GM21447 (cell line): ENCODE data around the gene GPR153.

Experiments used
- ATAC-seq: cut with Tn5 transposase; IDR thresholded peaks from one replicate; pipeline ENCODE4 v1.9.1; 2021; ENCODE audit not compliant: unreplicated experiment

GPR153 gene

DNA sequence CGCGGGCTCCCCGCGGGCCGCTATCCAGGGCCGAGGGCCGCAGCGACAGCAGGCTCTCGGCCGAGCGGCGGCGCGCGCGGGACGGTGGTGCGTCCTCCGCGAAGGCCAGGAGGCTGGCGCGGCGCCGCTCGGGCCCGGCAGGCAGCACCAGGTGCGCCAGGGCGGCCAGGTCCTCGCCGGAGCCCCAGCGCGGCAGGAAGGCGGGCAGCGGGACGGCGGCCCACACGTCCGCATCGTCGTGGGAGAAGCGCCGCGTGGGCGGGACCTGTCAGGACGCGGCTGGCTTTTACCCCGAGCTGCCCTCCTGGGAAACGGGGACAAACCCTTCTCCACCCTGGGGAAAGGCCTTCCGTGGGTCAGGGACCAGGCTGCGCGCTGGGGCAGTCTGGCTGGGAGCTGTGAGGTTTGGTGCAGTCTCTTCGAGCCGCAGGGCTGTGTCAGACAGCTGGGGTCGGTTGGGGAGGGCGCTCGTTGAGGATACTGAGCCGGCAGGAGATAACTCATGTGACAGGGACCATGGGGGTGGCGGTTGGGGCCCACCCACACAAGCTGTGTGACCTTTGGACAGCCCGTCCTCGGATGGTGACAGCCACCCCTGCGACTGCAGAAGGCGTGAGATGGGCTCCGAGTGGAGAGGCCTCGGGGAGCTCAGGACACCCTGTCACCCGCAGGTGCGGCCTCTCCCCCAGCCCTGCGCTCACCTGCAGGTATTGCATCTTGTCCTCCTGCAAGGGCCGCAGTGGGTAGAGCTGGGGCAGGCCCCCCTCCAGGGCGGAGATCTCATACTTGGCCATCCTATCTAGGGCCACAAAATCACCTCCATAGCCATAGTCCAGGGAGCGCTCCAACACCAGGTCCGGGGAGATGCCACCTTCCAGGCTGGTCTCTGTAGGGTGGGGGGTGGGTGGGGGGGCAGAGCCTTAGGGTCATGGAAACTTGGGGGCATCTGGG, 10.9 kb downstream of the GPR153 start:
- ATAC-seq, result no peak

DNA sequence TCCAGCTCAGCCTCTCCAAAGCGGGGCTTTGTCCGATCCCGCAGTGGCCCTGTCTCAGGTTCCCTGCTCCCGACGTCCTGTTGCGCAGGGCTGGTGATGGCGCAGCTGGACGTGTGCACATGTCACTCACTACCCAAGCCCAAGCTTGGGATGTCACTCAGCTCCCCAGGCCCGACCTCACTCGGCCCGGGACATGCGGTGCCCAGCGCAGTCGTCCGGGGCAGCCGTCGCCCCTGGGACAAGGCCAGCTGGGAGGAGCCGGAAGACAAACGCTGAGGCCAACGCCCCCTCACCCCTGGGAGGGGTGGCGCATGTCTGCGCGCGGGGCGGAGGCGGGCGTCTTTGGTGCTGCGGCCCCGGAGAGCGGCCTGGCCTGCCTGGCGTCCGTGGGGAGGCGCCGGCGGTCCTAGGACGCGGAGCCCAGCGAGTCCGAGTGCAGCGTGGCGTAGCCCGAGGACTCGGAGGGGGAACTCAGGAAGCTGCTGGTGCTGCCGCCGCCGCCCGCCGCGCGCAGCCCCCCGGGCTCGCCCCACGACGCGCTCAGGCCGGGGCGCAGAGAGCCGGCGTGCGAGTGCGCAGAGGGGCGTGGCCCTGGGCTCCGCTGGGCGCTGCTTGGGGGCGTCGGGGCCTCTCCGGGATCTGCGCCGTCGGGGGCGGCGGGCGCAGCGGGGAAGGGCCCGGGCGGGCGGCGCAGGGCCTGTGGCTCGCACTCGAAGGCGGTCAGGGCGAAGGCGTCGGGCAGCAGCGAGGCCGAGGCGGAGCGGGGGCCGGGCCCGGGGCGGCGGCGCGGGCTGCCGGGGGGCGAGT, 11.8 kb downstream of the GPR153 start:
- ATAC-seq, result no peak

DNA sequence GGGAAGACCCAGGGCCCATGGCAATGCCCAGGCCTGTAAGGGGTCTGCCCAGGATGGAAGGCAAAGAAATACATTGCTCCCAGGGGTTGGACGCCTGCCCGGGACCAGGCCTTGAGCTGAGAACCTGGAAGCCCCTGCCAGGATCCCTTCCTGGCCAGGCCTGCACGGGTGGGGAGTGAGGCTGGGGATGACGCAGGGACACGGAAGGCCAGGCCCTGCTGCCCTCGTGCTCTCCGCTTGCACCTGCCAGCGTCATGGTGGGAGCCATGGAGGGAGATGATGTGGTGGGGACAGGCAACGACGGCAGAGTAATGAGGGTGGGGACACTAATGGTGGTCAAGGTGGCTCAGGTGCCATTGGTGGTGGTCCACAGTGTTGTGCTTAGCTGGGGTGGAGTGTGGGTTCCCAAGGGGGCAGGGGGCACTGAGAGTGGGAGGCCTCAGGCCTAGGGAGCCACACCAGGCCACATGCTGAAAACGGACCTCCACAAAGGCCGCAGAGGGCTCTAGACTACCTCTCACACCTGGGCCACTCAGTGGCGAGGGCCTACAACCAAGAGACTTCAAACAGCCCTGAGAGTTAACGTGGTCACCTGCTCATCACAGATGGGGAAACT, 12.6 kb downstream of the GPR153 start:
- no peak for ATAC-seq

DNA sequence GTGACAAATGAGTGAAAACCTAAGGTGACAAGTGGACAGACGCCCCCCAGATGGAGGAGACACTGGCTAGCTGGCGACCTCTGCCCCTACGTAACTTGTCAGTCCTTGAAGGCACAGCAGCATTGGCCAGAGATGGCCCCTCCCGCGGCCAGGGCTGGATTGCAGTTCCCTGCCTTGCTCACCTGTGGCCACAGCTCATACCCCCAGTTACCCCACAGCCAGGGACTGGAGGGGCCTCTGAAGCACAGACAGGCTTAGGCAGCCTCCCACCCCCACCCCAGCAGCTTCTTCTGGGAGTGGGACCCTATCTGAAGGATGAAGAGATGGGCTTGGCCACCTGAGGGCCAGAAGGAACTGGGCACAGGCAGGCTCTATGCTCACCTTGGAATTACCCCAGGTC, 13.2 kb downstream of the GPR153 start:
- no peak for ATAC-seq

DNA sequence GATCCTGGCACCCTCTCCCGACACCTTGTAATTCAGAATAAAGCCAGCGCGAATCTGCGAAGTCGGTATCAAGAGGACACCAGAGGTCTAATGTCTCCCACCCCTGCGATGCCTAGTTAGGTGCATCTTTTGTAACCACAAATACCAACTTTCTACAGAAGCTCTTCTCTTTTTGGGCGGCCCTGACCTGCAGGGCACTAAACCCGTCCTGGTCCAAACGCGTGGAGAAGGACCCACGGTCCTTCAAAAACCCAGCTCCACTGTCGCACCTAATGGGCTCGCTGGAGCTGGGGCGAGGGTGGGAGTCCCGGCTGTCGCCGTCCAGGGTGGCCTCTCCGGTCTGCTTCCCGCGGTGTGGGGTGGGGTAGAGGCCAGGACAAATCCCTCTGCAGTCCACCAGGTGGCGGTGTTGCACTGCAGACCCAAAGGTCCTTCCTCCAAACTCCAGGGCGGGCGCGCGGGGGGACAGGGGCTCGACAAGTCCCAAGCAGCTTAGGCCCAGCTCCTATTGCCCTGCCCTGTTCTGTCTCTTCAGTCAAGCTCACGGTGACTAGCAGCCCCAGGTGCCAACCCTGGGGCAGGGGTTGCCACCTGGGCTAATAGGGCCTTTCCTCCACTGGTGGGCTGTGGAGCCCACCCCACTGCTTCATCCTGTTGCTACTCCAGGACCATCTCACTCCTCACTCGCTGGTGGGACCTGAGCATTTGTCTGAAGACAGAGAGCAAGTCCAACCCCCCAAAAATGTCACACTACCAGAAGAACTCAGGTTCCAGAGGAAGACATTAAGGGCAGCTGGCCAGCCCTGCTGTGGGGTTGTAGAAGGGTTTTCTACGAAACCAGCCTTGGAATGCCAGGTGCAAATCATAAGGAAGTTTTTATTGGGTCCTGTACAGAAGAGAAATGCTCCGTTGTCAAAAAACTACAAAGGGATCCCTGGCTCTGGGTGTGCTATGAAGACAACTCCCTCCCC, 14.1 kb downstream of the GPR153 start:
- no peak for ATAC-seq

DNA sequence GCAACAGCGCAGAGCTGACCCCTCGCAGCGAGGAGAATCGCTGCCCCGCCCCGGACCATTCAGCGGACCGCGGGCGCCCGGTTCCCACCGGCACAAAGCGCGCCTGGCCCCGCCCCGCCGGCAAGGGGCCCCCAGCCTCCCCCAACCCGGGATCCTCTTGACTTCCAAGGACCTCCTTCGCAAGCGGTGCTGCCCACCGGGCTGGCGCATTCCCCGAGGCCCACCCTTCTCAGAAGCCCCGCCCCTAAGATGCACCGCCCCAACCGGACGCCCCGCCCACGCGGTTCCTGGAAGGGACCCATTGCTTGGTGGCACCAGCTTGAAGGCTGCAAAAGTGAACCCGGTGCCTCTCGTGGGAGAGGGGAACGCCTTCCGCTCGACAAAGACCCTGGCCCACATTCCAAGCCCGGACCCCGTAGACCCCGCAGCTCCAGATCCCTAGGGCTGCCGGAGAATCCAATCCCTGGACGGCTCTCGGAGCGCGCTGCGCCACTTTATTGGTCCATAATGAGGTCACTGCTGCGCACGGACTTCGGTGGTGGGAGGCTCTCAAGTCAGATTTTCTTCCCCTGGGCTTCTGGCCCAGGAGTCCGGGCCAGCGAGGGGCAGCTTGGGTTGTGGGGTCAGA, 14.9 kb downstream of the GPR153 start:
- no peak for ATAC-seq

DNA sequence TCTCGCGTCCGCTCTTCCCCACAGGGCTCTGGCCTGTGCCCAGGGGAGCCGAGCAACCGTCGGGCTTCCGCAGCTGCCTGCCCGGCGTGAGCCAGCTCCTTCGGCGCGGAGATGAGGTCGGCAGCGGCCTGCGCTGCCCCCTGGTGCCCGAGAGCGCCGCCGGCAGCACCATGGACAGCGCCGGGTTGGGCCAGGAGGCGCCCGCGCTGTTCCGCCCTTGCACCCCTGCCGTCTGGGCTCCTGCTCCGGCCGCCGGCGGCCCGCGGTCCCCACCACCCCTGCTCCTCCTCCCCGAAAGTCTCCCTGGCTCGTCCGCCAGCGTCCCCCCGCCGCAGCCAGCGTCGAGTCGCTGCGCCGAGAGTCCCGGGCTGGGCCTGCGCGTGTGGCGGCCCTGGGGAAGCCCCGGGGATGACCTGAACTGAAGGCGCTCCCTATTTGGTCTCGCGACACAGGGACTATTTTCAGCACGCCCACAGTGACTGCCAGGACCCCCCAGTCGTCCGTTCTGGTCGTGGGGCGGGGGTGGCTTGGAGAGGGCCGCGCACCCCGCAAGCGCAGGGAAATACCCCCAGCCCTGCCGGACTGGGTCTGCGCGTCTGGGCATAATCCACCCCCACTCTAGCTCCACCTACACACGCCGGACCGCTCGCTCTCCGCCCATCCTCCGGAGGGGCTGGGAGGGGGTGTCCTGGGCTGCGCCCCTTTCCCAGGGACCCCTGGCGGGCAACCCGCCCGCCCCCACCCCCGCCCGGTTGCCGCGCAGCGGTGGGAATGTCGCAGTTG, 15.6 kb downstream of the GPR153 start:
- ATAC-seq, result no peak

DNA sequence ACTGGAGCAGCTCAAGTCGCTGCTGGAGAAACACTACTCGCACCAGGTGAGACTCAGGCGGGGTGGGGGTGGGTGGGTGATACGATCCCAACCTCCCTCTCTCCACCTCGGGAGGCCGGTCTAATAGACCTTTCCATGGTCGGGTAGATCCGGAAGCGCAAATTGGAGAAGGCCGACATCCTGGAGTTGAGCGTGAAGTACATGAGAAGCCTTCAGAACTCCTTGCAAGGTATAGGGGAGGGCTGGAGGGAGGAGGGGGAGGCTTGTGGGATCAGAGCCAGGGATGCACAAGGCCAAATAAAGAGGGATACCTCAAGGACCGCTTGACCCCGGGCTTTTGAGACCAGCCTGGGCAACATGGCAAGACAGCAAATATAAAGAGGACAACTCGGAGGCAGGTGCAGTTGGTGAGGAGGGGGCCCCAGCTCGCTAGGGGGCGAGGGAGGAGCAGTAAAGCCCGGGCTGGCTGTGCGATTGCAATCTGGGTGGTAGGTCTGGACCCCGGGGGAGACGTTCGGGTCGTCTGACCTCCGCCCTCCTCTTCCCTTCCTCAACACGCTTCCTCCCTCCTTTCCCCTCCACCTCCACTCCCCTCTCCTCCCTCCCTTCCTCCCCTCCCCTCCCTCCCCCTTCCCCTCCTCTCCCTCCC, 16.4 kb downstream of the GPR153 start:
- no peak for ATAC-seq

DNA sequence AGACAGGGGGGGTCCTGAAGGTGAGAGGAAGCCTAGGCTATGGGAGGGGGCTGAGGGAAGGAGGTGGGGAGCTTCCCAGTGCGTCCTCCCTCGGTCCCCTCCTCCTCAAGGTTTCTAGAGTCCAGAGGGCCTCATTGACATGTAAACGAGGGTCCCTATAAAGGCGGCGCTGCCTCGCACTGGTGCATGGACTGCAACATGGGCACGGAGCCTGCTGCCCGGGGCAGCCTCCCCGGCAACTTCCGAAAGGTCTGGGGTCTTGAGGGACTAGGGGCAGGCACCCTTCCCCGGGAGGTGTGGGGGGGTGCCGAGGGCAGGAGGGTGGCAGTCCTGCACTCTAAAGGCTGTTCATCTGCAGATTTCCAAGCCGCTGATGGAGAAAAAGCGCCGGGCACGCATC, 16.9 kb downstream of the GPR153 start, which contains the start of gene HES3:
HES3 (plus strand) TSS at position 187 of the 400 bp plus-strand sequence; CDS start at position 374, 187 bp downstream.
- no peak for ATAC-seq

DNA sequence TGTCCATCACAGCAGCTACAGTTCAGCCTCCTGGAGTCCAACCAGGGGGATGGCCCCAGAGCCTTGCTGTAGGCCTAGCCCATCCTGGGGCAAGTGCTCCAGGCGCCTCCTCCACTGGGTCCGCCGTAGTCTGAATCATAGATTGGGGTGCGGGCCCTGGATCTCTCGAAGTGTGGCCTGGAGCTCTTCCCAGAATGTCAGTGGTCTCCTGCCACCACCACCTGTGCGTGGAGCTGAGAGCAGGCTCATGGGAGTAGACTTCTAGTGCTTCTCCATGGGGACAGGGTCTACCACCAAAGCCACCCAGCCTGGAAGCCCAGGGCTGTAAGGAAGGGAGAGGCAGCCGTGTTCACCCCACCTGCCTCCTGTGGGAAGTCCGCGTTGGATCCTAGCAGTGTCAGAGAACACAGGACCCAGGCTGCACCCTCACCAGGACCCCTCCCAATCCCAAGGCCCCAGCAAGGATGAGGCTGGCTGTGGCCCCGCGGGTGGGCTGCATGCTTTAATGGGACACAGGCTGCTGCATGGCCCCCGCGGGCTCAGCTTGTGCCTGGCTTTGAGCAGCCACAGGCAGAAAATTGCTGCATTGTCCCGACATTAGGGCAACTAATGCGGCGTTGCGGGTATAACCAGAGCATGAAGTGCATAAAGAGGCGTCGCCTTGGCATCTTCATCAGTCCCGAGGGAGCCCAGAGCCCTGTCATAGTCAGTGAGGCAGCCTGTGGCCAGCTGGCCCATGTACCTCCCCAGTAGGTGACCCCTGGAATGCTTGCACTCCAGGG, 17.7 kb downstream of the GPR153 start:
- ATAC-seq, result no peak

DNA sequence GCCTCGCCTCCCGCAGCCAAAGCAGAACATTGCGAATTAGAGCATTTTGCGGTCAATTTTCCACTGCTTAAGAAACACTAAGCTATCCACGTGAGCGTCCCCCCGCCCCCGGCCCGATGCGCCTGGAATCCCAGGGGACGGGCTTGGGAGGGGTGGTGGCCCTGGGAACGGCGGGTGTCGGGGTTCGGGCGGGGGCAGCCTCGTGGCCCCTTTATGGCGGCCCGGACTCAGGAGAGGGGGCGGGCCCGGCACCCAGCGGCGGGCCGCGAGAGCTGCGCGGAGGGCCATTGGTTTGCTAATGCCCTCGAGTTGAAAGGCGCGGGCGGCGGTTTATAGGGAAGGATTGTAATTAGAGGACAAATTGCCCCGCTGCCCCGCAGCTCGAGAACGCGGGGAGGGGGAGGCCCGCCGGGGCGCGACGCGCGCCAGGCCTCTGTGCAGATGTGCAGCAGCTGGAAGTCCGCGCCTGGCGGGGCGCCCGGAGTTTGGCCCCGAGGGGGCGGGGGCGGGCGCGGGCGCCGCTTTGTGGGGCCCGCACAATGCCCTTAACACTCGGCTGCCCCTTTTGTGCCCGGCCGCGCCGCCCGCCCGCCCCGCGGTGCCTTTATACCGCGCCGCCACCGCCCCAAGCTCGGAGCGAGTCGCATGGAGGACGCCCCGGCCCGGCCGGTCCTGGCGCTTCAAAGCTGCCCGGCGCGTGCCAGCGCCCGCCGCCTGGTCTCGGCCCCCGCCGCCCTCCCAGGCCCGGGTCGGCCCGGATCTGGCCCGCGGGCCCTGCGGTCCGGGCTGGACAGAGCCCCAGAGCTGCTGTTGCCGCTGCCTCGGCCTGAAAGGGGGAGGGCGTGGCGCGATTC, 18.8 kb downstream of the GPR153 start:
- ATAC-seq, result no peak

DNA sequence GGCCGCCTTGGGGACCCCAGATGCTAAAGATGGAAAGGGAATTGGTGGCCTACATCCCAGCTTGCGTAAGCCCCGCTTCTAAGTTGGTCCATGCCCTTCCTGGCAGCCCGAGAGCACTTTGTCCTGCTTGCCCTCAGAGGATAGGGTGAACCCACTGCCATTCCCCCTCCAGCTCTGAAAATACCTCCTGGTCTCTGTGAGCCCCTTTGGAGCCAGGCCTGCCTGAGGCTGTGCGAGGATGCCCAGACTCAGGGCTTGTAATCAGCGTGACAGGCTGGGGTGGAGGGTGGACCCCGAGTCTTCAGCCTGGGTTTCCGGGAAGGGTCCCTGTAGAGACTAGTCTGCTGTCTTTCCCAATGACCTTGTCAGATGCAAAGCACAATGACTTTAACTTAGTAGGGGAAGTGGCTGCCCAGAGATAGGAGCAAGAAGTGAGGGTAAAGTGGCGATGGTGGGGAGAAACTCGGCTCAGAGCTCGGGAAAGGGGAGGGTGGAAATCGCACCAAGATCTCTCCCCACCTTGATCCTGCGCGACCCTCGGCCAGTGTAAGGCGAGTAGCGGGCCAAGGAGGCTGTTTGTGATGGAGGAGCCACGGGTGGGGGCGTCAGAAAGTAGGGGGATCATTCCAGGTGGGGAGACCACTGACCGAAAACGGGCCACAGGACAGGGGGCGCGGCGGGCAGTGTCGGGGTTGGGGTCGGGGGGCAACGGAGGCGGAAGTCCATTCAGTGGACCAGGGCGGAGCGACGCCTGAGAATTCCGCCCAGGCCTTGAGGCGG, 19.6 kb downstream of the GPR153 start:
- ATAC-seq, result no peak

DNA sequence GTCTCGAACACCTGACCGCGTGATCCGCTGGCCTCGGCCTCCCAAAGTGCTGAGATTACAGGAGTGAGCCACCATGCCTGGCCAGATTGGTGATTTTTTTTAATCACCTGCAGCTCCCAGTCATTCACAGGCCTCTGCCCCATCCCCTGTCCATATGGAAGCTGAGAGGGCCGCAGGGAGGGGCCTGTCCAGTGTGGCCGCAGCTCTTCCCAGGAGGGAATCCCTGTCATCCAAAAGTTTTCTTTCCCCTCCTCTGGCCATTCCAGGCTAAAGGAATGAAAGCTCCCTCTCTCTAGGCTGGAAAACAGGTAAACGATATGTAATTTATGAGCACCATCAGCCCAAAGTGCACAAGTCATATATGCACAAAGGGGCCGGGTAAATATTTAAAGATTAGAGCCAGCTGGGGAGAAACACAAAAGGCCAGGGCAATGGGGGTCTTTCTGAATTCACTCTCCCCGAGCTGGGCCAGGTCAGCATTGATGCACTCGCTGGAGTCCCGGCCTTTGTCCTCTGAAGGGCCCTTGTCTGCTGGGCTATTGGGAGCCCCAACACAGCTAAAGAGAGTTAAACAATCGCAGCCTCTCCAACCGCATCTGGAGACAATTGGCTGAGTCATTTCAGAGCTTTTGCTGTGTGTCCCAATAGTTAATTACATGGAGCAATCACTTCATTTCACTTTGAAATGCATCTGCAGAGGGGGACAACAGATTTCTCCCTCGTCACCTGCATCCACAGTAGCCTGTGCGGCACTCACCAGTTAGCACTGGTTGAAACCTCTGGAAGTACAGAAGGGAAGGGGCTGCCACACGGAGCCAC, 20.7 kb downstream of the GPR153 start:
- no peak for ATAC-seq

DNA sequence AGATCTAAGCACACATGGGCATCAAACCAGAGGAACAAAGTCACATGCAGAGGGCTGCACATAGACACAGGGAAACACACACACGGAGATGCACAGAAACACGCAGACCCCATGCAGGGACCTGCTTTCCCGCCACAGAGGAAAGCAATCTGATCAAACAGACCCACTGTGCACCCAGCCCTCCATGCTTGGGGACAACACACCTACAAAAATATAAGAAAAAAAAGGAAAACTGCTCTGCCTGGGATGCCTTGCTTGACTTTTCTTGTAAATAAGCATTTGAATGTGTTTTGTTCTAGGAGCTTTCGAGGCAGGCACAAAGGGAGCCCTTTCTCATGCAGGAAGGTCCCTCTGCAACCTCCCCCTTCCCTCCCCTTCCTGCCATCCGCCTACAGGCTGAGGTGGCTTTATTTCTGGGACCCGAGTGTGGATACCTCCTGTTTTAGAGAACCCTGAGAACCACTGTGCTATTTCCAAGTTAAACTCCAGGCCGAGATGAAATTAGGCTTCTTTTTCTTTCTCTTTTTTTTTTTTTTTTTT, 21.6 kb downstream of the GPR153 start:
- ATAC-seq, result no peak

DNA sequence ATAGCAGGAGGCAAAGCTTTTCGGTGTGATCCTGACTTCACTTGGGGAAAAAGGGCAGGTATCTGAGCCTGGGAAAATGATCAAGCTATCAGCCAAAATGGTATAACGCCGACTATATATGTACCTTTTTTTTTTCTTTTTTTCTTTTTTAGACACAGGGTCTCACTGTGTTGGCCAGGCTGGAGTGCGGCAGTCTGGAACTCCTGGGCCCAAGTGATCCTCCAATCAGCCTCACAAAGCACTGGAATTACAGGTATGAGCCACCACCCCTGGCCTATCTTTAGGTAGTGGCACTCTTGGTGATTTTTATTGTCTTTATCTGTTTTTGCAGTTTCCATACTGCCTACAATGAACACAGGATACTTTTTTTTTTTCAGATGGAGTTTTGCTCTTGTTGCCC, 23.8 kb downstream of the GPR153 start:
- ATAC-seq, result no peak
